ENCODE data around the gene CD2AP. TPM values are rescaled to one million over a fixed set of nuclear protein-coding genes. Genes with fewer than 3 reads are reported as not detected.
A peak's percentile ranks its signal among the peaks of the same experiment; 100 is the strongest.

Gene CD2AP
- total RNA-seq, 1 donor from 2014 or later: 25.8 TPM

DNA sequence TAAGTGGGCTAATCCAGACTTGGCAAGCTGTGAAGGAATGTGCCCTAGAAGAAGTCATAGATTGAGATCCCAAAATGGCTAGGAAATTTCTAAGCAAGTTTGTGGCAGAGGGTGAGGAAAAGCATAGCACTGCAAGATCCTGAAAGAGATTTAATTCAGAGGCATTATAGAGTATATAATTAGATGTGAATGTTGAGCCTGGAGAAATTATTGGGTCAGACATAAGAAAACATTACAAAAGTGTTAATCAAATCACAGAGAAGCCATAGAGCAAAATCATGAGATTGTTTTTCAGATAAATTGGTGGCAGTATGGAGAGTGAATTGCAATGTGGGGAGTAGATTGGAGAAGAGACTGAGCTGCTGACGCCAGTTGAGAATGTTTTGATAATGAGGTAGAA is 90.0 kb downstream of the CD2AP start:
- ATAC-seq: no peak

DNA sequence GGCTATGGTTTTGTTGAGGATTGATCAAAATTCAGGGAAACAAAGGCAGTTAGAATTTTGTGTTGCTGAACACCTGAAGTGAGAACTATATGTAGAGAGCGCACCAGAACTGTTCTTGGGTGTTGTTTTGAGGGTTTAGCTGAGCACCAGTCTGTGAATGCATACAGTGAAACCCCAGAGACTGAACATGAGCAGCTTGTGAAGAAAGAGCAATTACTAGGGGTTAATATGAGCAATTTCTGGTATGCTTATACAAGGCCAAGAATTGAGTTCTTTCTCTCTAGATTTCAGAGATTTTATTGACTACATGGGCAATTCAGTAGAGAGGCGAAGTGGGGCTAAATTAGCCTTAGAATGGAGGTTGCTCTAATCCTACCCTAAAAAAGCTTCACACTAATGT is 93.9 kb downstream of the CD2AP start:
- ATAC-seq: no peak

DNA sequence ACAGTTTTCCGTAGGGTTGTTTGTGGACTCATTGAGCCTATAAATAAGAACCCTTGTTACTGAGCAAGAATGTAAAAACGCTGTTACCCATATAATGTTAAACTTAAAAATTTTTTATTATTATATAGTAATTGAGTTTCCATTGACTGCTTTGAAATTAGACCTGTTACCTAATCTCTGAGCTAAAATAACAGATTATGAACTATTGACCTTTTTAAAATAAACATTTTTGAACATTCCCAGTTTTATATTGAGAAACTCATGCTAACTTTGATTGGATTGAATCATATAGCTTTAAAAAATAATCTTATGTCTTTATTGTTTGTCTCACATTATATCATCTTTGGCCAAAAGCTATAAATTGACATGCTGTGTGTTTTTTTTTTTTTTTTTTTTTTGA is 95.5 kb downstream of the CD2AP start:
- no peak for ATAC-seq

DNA sequence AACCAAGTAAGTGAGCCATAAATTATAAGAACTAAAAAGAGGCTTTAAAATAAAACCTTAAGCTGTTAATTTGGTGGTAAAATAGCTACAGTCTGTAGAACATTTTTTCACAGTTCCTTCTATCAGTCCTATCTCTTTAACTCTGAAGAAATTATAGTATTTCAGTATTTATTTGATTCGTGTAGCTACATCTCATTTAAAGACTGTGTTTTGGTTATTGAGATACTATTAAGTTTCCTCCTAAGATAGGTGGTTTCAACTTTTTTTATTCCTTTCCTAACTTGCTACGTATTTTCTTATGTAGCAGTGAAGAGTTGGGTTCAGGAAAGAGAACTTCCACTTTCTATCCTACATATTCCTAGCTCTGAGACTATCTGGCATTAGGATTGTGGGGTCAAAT is 97.2 kb downstream of the CD2AP start:
- no peak for ATAC-seq

DNA sequence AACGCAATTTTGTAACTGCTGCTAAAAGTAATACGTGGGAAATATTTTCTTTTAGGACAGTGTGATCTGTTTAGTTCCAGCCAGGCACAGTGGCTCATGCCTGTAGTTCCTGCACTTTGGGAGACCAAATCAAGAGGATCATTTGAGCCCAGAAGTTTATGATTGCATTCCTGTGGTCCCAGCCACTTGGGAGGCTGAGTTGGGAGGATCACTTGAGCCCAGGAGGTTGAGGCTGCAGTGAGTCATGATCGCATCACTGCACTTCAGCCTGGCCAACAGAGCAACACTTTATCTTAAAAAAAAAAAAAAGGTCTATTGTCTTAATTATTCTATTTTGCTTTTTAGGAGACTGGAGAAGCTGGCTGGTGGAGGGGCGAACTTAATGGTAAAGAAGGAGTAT is 101.5 kb downstream of the CD2AP start:
- ATAC-seq: no peak

DNA sequence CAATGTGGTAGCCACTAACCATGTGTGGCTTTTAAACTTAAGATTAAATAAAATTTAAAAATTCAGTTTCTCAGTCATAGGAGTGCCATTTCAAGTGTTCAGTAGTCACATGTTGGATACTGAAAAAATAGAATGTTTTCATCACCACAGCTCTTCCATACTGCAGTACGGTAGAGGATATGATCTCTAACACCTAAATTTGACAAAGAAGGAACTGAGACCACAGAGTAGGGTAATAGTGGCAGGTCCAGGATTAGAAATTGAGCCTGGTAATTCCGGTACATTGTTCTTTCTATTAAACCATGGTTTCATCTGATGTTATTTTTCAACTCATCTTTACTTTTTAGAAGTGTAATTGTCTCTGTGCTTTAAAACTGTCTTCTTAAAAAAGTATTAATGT is 104.0 kb downstream of the CD2AP start:
- no peak for ATAC-seq

DNA sequence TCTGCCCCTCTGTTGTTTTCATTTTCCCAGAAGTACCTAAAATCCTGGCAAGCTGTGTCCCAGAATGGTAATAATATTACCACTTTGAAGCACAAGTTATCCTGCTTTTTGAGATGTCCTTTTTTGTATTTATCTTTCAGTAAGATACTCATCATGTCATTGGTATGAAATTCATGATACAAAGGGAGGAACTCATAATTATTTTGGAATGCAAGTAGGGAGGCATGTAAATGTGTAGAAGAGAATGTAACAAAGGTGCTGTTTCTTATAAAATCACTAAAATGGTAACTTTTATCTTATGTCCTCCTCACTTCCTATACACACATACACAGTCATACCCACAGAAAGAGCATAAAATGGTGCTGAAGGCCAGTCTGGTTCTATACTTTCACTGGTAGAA is 109.9 kb downstream of the CD2AP start:
- ATAC-seq: no peak

DNA sequence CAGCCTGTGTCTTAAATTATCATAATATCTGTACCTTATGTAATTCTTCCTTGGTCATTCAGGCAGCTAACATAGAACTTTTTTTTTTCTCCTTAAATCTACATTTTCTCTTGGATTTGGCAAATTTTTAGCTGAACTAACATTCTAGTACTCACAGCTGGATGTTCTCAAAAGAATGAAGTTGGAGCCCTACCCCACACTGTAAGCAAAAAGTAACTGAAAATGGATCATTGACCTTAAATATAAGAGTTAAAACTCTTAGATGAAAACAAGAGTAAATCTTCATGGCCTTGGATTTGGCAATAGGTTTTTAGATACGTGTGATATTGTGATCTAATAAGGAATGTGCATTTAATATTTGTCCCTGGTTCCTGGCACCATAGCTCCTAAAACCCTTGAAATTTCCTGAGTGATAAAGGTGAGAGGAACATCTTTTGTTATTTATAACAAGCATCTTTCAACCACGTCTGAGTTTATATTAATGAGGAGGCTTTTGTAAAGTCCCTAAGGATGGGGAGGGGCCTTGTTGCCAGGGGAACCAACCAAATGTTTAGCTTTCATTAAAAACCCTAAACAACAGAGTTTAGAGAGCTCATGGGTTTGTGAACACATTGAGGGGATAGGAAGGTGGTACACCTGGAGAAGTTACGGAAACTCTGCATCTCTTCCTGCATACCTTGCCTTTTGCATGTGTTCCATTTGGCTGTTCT is 114.7 kb downstream of the CD2AP start:
- ATAC-seq: no peak

DNA sequence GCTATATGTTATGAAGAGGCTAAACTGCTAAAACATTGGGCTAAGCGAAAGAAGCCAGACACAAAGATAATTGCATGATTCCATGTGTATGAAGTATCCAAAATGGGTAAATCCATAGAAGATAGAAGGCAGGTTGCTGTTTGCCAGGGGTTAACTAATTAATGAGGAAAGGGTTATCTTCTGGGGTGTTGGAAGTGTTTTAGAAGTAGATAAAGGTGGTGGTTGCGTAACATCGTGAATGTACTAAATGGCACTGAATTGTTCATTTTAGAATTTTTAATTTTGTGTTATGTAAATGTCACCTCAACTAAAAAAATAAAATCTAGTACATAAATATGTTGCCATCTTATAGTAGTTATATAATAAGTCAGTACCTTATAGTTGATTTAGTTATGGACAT is 116.4 kb downstream of the CD2AP start:
- ATAC-seq: no peak

DNA sequence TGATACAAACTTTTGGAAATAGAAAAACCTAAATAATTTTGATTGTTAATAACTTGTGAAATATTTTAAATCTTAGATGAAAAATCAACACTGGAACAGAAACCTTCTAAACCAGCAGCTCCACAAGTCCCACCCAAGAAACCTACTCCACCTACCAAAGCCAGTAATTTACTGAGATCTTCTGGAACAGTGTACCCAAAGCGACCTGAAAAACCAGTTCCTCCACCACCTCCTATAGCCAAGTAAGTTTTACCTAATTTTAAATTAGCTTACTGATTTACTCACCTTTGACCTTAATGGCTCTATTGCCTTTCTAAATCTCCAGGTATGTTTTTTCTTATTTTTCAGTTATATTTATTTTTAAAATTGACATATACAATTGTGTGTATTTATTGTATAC is 118.2 kb downstream of the CD2AP start:
- peak; percentile 85 for ATAC-seq

DNA sequence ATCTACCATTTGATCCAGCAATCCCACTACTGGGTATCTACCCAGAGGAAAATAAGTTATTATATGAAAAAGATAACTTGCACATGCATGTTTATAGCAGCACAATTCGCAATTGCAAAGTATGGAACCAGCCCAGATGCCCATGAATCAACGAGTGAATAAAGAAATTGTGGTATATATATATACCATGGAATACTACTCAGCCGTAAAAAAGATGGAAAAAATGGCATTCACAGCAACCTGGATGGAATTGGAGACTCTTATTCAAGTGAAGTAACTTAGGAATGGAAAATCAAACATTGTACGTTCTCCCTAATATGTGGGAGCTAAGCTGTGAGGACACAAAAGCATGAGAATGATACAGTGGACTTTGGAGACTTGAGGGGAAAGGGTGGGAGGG is 120.8 kb downstream of the CD2AP start:
- ATAC-seq: no peak

DNA sequence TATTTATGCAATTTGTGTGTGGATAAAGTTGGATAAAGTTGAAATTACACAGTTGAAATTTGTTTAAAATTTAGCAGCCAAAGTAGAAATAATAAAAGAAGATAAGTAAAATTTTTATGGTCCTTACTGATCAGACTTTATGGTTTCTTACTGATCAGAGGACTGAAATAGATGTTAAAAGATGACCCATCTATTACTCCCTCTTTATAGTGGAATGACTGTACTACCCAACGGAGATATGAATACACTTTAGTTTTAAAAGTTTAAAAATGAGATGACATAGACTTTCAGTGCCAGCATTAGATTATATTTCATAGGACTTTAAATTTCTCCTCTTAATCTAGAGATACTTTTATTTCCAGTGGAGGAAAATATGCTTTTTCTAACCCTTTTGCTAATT is 121.9 kb downstream of the CD2AP start:
- no peak for ATAC-seq

DNA sequence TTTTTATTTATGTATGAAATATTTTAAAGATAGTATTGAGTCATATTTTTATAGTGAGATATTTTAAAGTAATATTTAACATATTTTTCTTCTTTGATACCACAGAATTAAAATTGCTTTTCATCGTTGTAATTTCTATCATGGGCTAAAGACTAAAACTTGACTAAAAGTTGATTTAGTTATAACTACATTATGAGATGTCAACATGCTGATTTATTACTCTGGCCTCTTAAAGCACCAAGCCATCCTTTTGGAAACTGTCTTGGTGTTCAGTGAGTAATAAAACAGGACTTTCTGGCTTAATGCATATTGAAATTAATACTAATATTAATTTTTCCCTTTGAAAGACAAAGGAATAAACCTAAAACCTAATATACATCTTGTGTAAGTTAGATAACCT is 125.6 kb downstream of the CD2AP start:
- ATAC-seq: no peak

DNA sequence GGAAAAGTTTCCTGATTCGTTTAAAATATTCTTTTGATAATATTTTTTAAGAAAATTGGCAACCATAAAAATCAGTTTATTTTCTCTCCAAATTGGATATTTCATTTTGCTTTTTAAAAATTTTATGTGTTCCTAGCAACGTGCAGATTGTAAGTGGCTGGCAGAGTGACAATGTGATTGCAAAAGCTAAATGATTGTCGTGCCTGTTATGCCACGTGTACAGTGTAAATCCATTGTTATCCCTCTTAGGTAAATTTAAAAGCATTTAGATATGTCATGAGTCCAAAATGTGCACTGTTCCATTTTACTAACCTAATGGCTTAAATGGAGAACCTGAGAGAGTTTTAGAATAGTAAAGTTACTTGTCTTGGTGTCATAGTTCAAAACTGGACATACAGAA is 126.4 kb downstream of the CD2AP start:
- ATAC-seq: peak; percentile 45

DNA sequence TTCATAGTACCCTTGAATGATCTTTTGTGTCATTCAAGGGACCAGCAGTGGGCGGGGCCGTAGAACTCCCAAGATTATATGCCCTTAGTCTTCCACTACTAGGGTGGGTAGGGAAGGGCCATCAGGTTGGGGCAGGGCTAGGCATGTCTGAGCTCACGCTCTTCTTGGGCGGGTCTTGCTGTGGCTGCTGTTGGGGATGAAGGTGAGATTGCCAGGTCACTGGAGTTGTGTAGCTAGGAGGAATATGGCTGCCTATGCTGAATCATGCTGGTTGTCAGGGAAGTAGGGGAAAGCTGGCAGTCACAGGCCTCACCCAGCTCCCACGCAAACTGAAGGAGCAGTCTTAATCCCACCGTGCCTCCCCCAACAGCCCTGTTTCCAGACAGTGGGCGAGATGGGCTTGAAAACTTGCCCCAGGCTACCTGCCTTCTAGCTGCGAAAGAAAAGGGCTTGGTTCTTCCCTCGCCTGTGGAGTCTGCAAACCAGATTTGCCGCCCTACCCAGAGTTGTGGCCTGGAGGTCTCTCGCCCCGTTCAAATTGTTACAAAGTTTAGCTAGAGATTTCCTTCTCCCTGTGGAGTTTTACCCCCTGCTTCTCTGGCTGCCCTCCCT is 144.4 kb downstream of the CD2AP start:
- peak; percentile 55 for ATAC-seq

DNA sequence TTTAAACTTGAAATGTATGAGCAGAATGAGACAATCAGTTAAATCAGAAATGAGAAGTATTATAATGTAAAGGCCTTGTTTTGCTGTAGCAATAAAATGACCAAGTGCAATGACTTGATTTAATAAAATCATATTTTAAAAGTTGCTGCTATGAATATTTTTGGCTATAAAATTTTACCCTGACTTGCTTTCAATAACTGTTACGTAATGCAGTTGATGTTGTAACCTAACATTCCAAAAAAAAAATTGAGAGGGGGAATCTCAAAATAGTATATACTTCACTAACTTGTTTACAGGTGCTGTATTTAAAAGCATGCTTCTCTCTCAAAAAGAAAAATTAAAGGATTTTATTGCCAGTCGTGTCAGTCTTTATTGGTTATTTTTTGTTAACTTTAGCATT is 149.2 kb downstream of the CD2AP start:
- no peak for ATAC-seq

DNA sequence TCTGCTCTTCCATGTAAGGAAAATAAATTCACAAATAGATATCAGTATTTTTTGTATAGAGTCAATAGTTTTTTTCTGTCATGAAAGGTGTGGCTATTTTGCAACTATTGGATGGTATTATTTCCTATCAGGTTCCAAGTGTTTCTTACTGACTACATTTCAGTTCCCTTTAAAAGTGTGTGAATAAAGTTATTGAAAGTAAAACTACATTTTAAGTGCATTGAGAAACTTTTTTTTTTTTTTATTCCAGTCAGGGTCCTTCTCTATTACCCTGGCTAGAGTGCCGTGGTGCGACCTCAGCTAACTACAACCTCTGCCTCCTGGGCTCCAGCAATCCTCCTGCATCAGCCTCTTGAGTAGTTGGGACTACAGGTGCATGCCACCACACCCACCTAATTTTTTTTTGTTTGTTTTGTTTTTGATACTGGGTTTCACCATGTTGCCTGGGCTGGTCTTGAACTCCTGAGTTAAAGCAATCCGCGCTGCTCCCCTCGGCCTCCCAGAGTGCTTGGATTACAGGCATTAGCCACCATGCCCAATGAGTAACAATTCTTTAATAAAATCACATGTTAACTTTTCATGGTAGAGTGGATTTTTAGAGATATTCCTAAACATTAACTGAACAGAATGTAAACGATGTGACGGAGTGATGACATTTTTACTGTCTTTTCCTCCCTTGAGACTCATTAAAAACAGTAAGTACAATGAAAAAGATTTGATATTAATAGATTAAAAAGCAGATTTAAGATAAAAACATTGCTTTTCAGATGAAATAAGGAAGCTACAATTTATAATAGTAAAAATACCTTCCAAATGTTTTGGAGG is 151.1 kb downstream of the CD2AP start:
- ATAC-seq: no peak

DNA sequence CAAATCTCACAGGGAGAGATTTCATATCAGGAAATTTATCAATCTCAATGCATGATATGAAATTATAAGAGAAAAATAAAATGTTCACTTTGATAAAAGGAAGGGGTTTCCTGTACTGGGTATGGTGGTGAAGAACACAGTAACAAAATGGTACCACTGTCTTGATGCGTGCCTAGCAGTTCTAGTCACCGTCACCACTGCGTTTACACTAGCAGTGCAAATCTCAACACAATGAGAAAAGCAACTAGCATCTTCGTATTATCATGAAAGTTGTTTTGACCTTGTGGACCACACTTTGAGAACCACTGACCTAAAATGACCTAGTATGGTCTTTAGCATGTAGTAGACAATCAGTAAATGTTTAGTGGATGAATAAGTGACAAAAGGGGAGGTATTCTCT is 152.4 kb downstream of the CD2AP start:
- ATAC-seq: no peak

DNA sequence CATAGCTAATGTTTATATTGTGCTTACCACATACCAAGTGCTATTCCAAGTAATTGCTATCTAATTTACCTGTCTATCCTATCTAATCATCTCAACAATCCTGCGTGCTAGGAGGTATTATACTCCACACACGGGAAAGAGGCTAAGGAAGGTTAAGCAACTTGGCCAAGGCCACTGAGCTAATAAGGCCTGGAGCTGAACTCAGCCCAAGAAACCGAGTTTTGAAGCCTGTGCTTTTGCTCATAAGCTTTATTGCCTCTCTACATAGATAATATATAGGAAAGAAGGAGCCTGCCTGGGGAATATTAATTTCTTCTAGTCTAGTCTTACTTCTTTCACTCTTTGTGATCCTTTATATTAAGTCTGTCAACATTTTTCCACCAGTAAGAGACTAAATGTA is 153.0 kb downstream of the CD2AP start:
- no peak for ATAC-seq

DNA sequence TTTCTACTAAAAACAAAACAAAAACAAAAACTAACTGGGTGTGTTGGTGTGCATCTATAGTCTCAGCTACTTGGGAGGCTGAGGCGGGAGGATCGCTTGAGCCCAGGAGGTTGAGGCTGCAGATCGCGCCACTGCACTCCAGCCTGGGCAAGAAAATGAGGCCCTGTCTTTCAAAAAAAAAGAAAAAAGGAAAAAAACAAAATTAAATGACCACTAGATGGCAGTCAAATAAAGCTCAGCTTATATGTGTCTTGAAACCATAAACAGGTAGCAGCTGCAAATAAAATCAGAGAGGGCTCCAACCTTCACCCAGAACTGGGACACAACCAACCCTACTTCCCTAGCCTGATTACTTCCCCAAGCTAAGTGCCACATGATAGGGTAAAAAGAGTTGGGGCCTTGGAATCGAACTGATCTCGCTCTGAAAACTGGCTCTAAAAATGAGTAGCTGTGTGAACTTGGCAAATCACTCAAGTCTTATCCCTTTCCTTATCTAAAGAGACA is 153.7 kb downstream of the CD2AP start:
- peak; percentile 70 for ATAC-seq

DNA sequence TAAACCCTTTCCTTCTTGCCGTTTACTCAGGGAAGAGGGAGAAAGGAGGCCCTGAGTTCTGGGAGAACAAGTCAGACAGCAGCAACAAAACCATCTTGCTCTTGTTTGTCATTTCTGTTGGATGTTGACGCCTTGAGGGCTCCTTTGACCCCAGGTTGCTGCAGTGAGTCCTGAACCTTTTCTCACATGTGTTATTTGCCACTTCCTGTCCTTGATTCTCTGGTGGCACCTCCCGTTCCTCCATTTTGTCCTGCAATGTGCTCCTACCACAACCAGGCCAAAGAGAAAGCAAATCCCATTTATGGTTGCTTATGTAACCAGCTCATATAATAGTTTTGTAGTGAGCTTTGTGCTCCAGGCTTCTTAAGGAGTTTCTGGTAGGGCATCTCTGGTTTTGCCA is 154.2 kb downstream of the CD2AP start:
- ATAC-seq: peak; percentile 23

DNA sequence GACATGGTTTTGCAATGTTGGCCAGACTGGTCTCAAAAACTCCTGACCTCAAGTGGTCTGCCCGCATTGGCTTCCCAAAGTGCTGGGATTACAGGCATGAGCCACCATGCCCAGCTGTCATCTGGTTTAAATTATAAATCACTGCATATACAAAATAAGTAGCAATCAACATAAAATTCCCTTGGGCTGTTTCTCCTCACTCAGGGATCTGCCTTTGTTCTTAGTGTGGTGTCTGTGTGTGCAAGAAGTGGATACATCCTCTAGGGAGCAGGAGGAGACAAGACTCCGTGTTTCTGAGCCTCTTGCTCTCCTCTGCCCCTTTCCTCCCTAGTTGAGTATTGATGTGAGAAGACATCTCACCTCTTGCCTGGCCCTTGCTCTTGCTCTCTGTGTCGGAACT is 155.6 kb downstream of the CD2AP start:
- peak; percentile 82 for ATAC-seq

DNA sequence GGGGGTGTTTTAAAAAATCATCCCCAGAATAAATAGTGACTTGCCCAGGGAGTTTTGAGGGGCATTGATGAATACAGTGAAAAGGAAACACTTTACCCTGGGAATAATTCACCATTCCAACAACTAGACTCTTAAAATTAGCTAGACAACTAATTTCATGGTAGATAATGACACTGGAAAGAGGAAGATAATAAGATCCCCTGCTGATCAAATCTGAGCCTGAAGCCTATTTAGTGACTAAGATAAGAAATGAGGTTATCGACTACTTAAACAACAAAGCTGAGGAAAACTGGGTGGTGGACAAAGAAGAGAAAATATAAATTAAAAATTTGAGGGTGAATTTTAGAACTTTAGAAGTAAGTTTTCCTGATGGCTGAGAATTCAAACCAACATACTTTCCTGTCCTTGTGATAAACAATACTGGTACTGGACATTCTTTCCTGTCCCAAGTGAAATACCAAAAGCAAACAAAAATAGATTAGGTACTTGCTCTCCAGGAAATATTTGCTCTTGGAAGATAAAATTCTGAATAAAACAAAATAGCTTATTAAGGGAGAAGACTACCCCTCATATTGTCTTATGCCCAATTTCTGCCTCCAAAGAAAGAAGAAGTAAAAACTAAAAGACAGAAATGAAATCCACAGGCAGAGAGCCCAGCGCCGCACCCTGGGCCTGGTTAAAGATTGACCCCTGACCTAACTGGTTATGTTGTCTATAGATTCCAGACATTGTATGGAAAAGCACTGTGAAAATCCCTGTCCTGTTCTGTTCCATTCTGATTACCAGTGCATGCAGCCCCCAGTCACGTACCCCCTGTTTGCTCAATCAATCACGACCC is 156.8 kb downstream of the CD2AP start:
- no peak for ATAC-seq
